Activated CD8-positive, alpha-beta T cell treated with anti-CD3 and anti-CD28 coated beads, Interleukin-2, amount 10 ng/mL, durations not matched to agents 7 days and 5 days (primary cell): ENCODE measurements around the gene MYO18A. TPM values are rescaled to one million over a fixed set of nuclear protein-coding genes. Genes with fewer than 3 reads are reported as not detected.
"Not testable (repeated sequence)": the region's sequence is repeated elsewhere in the genome, so short reads cannot be mapped to it uniquely, and the experiment has no call there.

Experiments used
- ATAC-seq: fragments of 150-1000 bp; cut with Tn5 transposase; one replicate; pipeline ENCODE4 v1.10.0; 2021; ENCODE audit warnings: moderate library complexity
- CTCF ChIA-PET: fragments of 350-600 bp; sonication (Branson Sonifier 250); formaldehyde crosslinking; loops from one replicate; lab custom pipeline; 2021; ENCODE audit warnings: antibody characterized with exemption; lab: Charles Lee
- POLR2A ChIA-PET: fragments of 350-600 bp; sonication (Branson Sonifier 250); formaldehyde crosslinking; loops from one replicate; lab custom pipeline; 2021; ENCODE audit warnings: antibody characterized with exemption; lab: Charles Lee
- DNase-seq: peaks from one replicate; pipeline ENCODE4 v3.0.0-alpha.2; 2020
- H3K27ac Mint-ChIP-seq: one replicate; pipeline ENCODE4 v1.8.0; 2021; ENCODE audit warnings: mild to moderate bottlenecking, mixed read lengths
- H3K27me3 Mint-ChIP-seq: one replicate; pipeline ENCODE4 v1.8.0; 2021; ENCODE audit warnings: low read depth, mixed read lengths
- H3K36me3 Mint-ChIP-seq: one replicate; pipeline ENCODE4 v1.8.0; 2021; ENCODE audit warnings: low read depth, mixed read lengths
- H3K4me1 Mint-ChIP-seq: one replicate; pipeline ENCODE4 v1.8.0; 2021; ENCODE audit warnings: low read depth, mixed read lengths
- H3K4me3 Mint-ChIP-seq: one replicate; pipeline ENCODE4 v1.8.0; 2021; ENCODE audit warnings: mild to moderate bottlenecking, mixed read lengths
- H3K9me3 Mint-ChIP-seq: one replicate; pipeline ENCODE4 v1.8.0; 2022; ENCODE audit warnings: mixed read lengths; ENCODE audit not compliant: insufficient read depth
- total RNA-seq, 2 experiments: library from RNA; stranded (reverse); gene quantifications; one replicate each; pipeline ENCODE4 v1.2.3, GENCODE V29; 2021

Gene MYO18A
- total RNA-seq, 2 experiments from 2014 or later: 53.4 to 53.8 TPM

GRCh38 chr17:29212094-29212631 lies 32.0 kb upstream of the MYO18A start:
- no peaks in the 10 kb centered on the region for H3K9me3 Mint-ChIP-seq
- CTCF ChIA-PET: interaction anchor here (2.0 to 4.3 kb wide), 4 partner anchors 32 to 95 kb away, joined by 8 to 13 read pairs (median 11); partner anchors contain the start of gene MYO18A
- no peak for DNase-seq

GRCh38 chr17:29210879-29211278 lies 30.7 kb upstream of the MYO18A start:
- ChIA-PET POLR2A (no interaction called here), CTCF (interaction anchor here (2.6 kb wide), 1 partner anchor 94 kb away, joined by 8 read pairs; no protein-coding TSS in a partner anchor)
- no peaks in the 10 kb centered on the region for H3K27me3 Mint-ChIP-seq
- no peak overlapping the region for H3K27ac Mint-ChIP-seq
- H3K4me1 Mint-ChIP-seq: no peaks in the 10 kb centered on the region
- no peak for ATAC-seq
- no peak overlapping the region for H3K4me3 Mint-ChIP-seq
- DNase-seq: no peak
- no peaks in the 10 kb centered on the region for H3K9me3 Mint-ChIP-seq
- H3K36me3 Mint-ChIP-seq: no peaks in the 10 kb centered on the region

More at GRCh38 chr17:29212094-29212631, 32.0 kb upstream of the MYO18A start:
- no peak overlapping the region for H3K4me3 Mint-ChIP-seq
- H3K27me3 Mint-ChIP-seq: no peaks in the 10 kb centered on the region
- H3K4me1 Mint-ChIP-seq: no peaks in the 10 kb centered on the region
- no peak overlapping the region for H3K27ac Mint-ChIP-seq
- POLR2A ChIA-PET: no interaction called here
- H3K36me3 Mint-ChIP-seq: no peaks in the 10 kb centered on the region
- no peak for ATAC-seq

- POLR2A ChIA-PET: interaction anchor here (0.7 kb wide), 1 partner anchor 251 kb away, joined by 6 read pairs; no protein-coding TSS in a partner anchor
- H3K27ac Mint-ChIP-seq: no peak overlapping the region
- CTCF ChIA-PET: interaction anchor here (0.9 to 4.7 kb wide), 2 partner anchors 10 to 29 kb away, joined by 3 to 29 read pairs; partner anchors contain the start of gene MYO18A
- H3K4me1 Mint-ChIP-seq: no peaks in the 10 kb centered on the region
- H3K36me3 Mint-ChIP-seq: no peaks in the 10 kb centered on the region
- ATAC-seq (no peak), DNase-seq (no peak)
- H3K27me3 Mint-ChIP-seq: peaks cover 5% of the 10 kb centered on the region
- no peak overlapping the region for H3K4me3 Mint-ChIP-seq
- H3K9me3 Mint-ChIP-seq: no peaks in the 10 kb centered on the region
Observed at GRCh38 chr17:29209073-29209472, 28.9 kb upstream of the MYO18A start.

- no peaks in the 10 kb centered on the region for H3K4me1 Mint-ChIP-seq
- H3K36me3 Mint-ChIP-seq: no peaks in the 10 kb centered on the region
- CTCF ChIA-PET: interaction anchor here (1.4 to 4.7 kb wide), 3 partner anchors 12 to 63 kb away, joined by 5 to 29 read pairs (median 6); partner anchors contain the start of gene MYO18A
- ATAC-seq (no peak), DNase-seq (no peak)
- peaks cover 12% of the 10 kb centered on the region for H3K27me3 Mint-ChIP-seq
- H3K27ac Mint-ChIP-seq: no peak overlapping the region
- no peaks in the 10 kb centered on the region for H3K9me3 Mint-ChIP-seq
- H3K4me3 Mint-ChIP-seq: no peak overlapping the region
- POLR2A ChIA-PET: no interaction called here
Observed at GRCh38 chr17:29207975-29208374, 27.8 kb upstream of the MYO18A start.

- POLR2A ChIA-PET: no interaction called here
- H3K36me3 Mint-ChIP-seq: no peaks in the 10 kb centered on the region
- CTCF ChIA-PET: interaction anchor here (1.0 to 3.1 kb wide), 3 partner anchors 14 to 88 kb away, joined by 4 to 9 read pairs (median 6); no protein-coding TSS in a partner anchor
- H3K4me1 Mint-ChIP-seq: no peaks in the 10 kb centered on the region
- peaks cover 18% of the 10 kb centered on the region for H3K27me3 Mint-ChIP-seq
- ATAC-seq: no peak
- DNase-seq: no peak
- H3K27ac Mint-ChIP-seq: no peak overlapping the region
- H3K9me3 Mint-ChIP-seq: no peaks in the 10 kb centered on the region
- no peak overlapping the region for H3K4me3 Mint-ChIP-seq
Observed at GRCh38 chr17:29205047-29205446, 24.8 kb upstream of the MYO18A start.

GRCh38 chr17:29204068-29204804 lies 24.0 kb upstream of the MYO18A start:
- POLR2A ChIA-PET: not testable (repeated sequence)
- H3K27me3 Mint-ChIP-seq: peaks cover 18% of the 10 kb centered on the region
- CTCF ChIA-PET: interaction anchor here (0.7 to 3.1 kb wide), 3 partner anchors 13 to 56 kb away, joined by 3 to 9 read pairs (median 6); no protein-coding TSS in a partner anchor

GRCh38 chr17:29197516-29198272 lies 17.5 kb upstream of the MYO18A start:
- no peak overlapping the region for H3K4me3 Mint-ChIP-seq
- ChIA-PET POLR2A (no interaction called here), CTCF (interaction anchor here (0.8 to 9.0 kb wide), 6 partner anchors 10 to 49 kb away, joined by 3 to 60 read pairs (median 4); partner anchors contain the start of gene MYO18A)
- no peaks in the 10 kb centered on the region for H3K36me3 Mint-ChIP-seq
- DNase-seq: no peak
- no peak for ATAC-seq
- no peaks in the 10 kb centered on the region for H3K9me3 Mint-ChIP-seq
- H3K27ac Mint-ChIP-seq: no peak overlapping the region
- H3K4me1 Mint-ChIP-seq: peaks cover 11% of the 10 kb centered on the region
- peaks cover 20% of the 10 kb centered on the region for H3K27me3 Mint-ChIP-seq

More at GRCh38 chr17:29204068-29204804, 24.0 kb upstream of the MYO18A start:
- H3K4me3 Mint-ChIP-seq, ATAC-seq, H3K4me1 Mint-ChIP-seq, H3K36me3 Mint-ChIP-seq, H3K27ac Mint-ChIP-seq, H3K9me3 Mint-ChIP-seq, DNase-seq: not testable (repeated sequence)

DNA sequence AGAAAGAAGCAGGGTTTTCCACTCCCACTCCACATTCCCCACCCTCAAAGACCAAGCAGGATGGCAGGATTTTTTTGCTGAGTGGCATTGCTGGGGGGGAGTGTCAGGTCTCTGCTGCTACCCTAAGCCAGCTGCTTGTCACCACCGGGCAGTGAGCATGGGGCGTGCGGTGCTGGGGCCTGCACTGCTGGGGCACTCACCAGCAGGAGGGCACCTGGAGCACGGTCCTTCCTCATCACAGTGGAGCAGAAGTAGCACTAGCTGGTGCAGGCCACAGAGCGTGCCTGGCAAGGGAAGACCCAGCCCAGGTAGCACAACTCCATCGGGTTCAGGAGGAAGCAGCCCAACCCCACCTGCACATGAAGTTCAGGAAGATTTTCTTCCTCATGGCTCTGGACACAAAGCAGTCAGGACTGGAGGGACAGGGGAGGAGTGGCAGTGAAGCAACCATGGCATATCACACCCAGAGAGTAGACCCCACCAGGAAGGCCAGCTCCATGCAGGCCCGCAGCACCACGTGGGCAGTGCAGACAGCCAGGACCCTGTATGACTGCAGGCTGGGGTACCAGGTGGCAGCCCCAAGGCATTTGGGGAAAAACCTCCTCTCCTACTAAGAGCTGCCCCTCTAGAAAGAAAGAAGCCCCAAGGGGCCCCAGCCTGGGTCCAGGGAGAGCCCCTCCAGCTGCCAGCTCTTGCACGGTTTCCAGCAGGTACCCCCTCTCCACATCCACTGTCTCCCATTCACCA lies 16.7 kb upstream of the MYO18A start:
- H3K9me3 Mint-ChIP-seq: no peaks in the 10 kb centered on the region
- H3K4me3 Mint-ChIP-seq: no peak overlapping the region
- CTCF ChIA-PET: interaction anchor here (0.6 to 9.0 kb wide), 5 partner anchors 16 to 73 kb away, joined by 3 to 60 read pairs (median 7); partner anchors contain the start of gene MYO18A
- H3K27ac Mint-ChIP-seq: no peak overlapping the region
- no peaks in the 10 kb centered on the region for H3K36me3 Mint-ChIP-seq
- DNase-seq (no peak), ATAC-seq (no peak)
- peaks cover 11% of the 10 kb centered on the region for H3K4me1 Mint-ChIP-seq
- POLR2A ChIA-PET: no interaction called here
- peaks cover 23% of the 10 kb centered on the region for H3K27me3 Mint-ChIP-seq

- no peak for DNase-seq
- no peak for ATAC-seq
- ChIA-PET POLR2A (interaction anchor here (1.5 kb wide), 1 partner anchor 12 kb away, joined by 4 read pairs; no protein-coding TSS in a partner anchor), CTCF (interaction anchor here (1.3 to 9.0 kb wide), 5 partner anchors 15 to 79 kb away, joined by 4 to 60 read pairs (median 7); partner anchors contain the start of gene MYO18A)
- H3K4me3 Mint-ChIP-seq: no peak overlapping the region
- no peaks in the 10 kb centered on the region for H3K36me3 Mint-ChIP-seq
- peaks cover 23% of the 10 kb centered on the region for H3K27me3 Mint-ChIP-seq
- no peak overlapping the region for H3K27ac Mint-ChIP-seq
- H3K4me1 Mint-ChIP-seq: peaks cover 11% of the 10 kb centered on the region
- H3K9me3 Mint-ChIP-seq: no peaks in the 10 kb centered on the region
Observed at GRCh38 chr17:29195465-29196081, 15.4 kb upstream of the MYO18A start.

- no peak for ATAC-seq
- peaks cover 22% of the 10 kb centered on the region for H3K27me3 Mint-ChIP-seq
- no peak overlapping the region for H3K4me3 Mint-ChIP-seq
- no peaks in the 10 kb centered on the region for H3K36me3 Mint-ChIP-seq
- H3K9me3 Mint-ChIP-seq: no peaks in the 10 kb centered on the region
- DNase-seq: no peak
- no peak overlapping the region for H3K27ac Mint-ChIP-seq
- peaks cover 11% of the 10 kb centered on the region for H3K4me1 Mint-ChIP-seq
- CTCF ChIA-PET: interaction anchor here (1.6 to 9.0 kb wide), 6 partner anchors 14 to 78 kb away, joined by 6 to 60 read pairs (median 8); partner anchors contain the start of gene MYO18A
- POLR2A ChIA-PET: interaction anchor here (1.5 kb wide), 1 partner anchor 13 kb away, joined by 4 read pairs; no protein-coding TSS in a partner anchor
Observed at GRCh38 chr17:29194669-29195068, 14.5 kb upstream of the MYO18A start.
